Esophagus squamous epithelium (tissue), 5 donors: Measurements from ENCODE around the gene SLC1A2. TPM values are rescaled to one million over a fixed set of nuclear protein-coding genes. Genes with fewer than 3 reads are reported as not detected.

Experiments used
- DNase-seq: peaks from one replicate; lab custom pipeline; 2025; lab: John Stamatoyannopoulos, UW
- H3K27ac ChIP-seq, 4 donors: fragments of 200-600 bp; sonication (generic); one replicate each; pipeline ENCODE4 v1.5.1; 2016 to 2019; ENCODE audit warnings: mild to moderate bottlenecking in 1 of 4
- H3K27me3 ChIP-seq, 4 donors: fragments of 200-600 bp; sonication (generic); 1 replicate in 3 of 4; 2 replicates in 1 of 4; pipeline versions ENCODE4 v1.5.1 to v1.6.0; 2017 to 2021; ENCODE audit warnings: antibody characterized with exemption in 1 of 4
- H3K36me3 ChIP-seq, 3 donors: fragments of 200-600 bp; sonication (generic); one replicate each; pipeline ENCODE4 v1.5.1; 2016 to 2019
- H3K4me1 ChIP-seq, 3 donors: fragments of 200-600 bp; sonication (generic); one replicate each; pipeline ENCODE4 v1.5.1; 2017 to 2019
- H3K4me3 ChIP-seq, 4 donors: fragments of 200-600 bp; sonication (generic); 1 replicate in 3 of 4; 2 replicates in 1 of 4; pipeline ENCODE4 v1.5.1; 2016 to 2019; ENCODE audit warnings: mild to moderate bottlenecking in 2 of 4, moderate library complexity in 1 of 4
- H3K9me3 ChIP-seq, 3 donors: fragments of 200-600 bp; sonication (generic); one replicate each; pipeline ENCODE4 v1.5.1; 2016 to 2019
- CTCF ChIP-seq, 6 experiments: fragments of 450-650 bp in 4 of 6; fragments of 200-600 bp in 2 of 6; sonication (generic) in 2 of 6; IDR thresholded peaks; one replicate each; pipeline ENCODE4 v1.5.1; 2016 to 2019; ENCODE audit warnings: antibody characterized with exemption in 6 of 6, mild to moderate bottlenecking in 4 of 6, moderate library complexity in 4 of 6
- POLR2A ChIP-seq, 4 donors: fragments of 450-650 bp; IDR thresholded peaks; one replicate each; pipeline ENCODE4 v1.6.1; 2017; ENCODE audit warnings: antibody characterized with exemption in 4 of 4, mild to moderate bottlenecking in 4 of 4, moderate library complexity in 3 of 4
- WGBS, 2 donors: methylation state at CpG; one replicate each; pipeline ENCODE4 v1.1.5; 2018; 5-methylcytosine and 5-hydroxymethylcytosine counted together
- intact Hi-C: fragments of 100-400 bp; cut with DNase I; formaldehyde crosslinking; loops from one replicate; pipeline ENCODE4 v1.15.0; 2022
- total RNA-seq, 4 donors: library from RNA; depleted of rRNA; stranded (reverse); fragments of >200 nt; gene quantifications; one replicate each; pipeline ENCODE4 v1.1.0, GENCODE V29; 2016
- donor health status: DM: yes; HTN: yes; CAD: no.

The SLC1A2 gene
- total RNA-seq, 4 donors from 2014 or later, result 0.04 to 0.61 (median 0.19) TPM; not detected in 1

GRCh38 chr11:35281169-35281688 is 138.1 kb downstream of the SLC1A2 start:
- intact Hi-C loops, result no loop called here
- Histone ChIP-seq H3K9me3 (no peaks in the 10 kb centered on the region), H3K4me1 (peaks cover 6 to 29% (median 14%) of the 10 kb centered on the region in 3 donors), H3K36me3 (no peaks in the 10 kb centered on the region), H3K27ac (peak overlapping the region; percentile 21 to 87 (median 74)), H3K4me3 (no peak overlapping the region), H3K27me3 (no peaks in the 10 kb centered on the region)
- WGBS, 2 donors, result 72 to 83% methylated on average over 5 of the region's 5 CpGs
- no peak for TF ChIP-seq POLR2A (IDR thresholded peaks at IDR 0.05)
- no peak for TF ChIP-seq CTCF (IDR thresholded peaks at IDR 0.05)
- DNase-seq, result no peak

GRCh38 chr11:35280727-35281126 is 138.6 kb downstream of the SLC1A2 start:
- no peak for DNase-seq

GRCh38 chr11:35277827-35278226 is 141.5 kb downstream of the SLC1A2 start:
- WGBS, 2 donors, result 70 to 89% methylated on average over 2 of the region's 2 CpGs
- Histone ChIP-seq H3K9me3 (no peaks in the 10 kb centered on the region), H3K4me3 (no peak overlapping the region), H3K36me3 (no peaks in the 10 kb centered on the region), H3K4me1 (peaks cover 19 to 49% (median 28%) of the 10 kb centered on the region in 3 donors), H3K27me3 (no peaks in the 10 kb centered on the region), H3K27ac (no peak overlapping the region)
- DNase-seq, result no peak
- intact Hi-C loops, result no loop called here
- no peak for TF ChIP-seq CTCF (IDR thresholded peaks at IDR 0.05)
- no peak for TF ChIP-seq POLR2A (IDR thresholded peaks at IDR 0.05)

More at GRCh38 chr11:35280727-35281126, 138.6 kb downstream of the SLC1A2 start:
- Histone ChIP-seq H3K27ac (peak overlapping the region; percentile 21 to 87 (median 74)), H3K9me3 (no peaks in the 10 kb centered on the region), H3K4me3 (no peak overlapping the region), H3K36me3 (no peaks in the 10 kb centered on the region), H3K4me1 (peaks cover 10 to 34% (median 18%) of the 10 kb centered on the region in 3 donors), H3K27me3 (no peaks in the 10 kb centered on the region)
- TF ChIP-seq CTCF (IDR thresholded peaks at IDR 0.05), result no peak
- no peak for TF ChIP-seq POLR2A (IDR thresholded peaks at IDR 0.05)
- 71 to 80% methylated on average over 7 of the region's 7 CpGs for WGBS, 2 donors
- intact Hi-C loops, result no loop called here

- Histone ChIP-seq H3K4me3 (no peak overlapping the region), H3K27ac (peak overlapping the region in 3 of 4 donors; percentile 67 to 90 (median 88)), H3K4me1 (peaks cover 19 to 38% (median 20%) of the 10 kb centered on the region in 3 donors), H3K27me3 (no peaks in the 10 kb centered on the region), H3K9me3 (no peaks in the 10 kb centered on the region), H3K36me3 (no peaks in the 10 kb centered on the region)
- DNase-seq, result peak; percentile 2
- intact Hi-C loops, result no loop called here
- no peak for TF ChIP-seq CTCF (IDR thresholded peaks at IDR 0.05)
- TF ChIP-seq POLR2A (IDR thresholded peaks at IDR 0.05), result no peak
- WGBS, 2 donors, result 46 to 49% methylated on average over 2 of the region's 2 CpGs
Measured at GRCh38 chr11:35276396-35277145, 142.8 kb downstream of the SLC1A2 start.

- intact Hi-C loops, result no loop called here
- no peak overlapping the region for H3K4me3 ChIP-seq
- H3K9me3 ChIP-seq, result no peaks in the 10 kb centered on the region
- TF ChIP-seq POLR2A (IDR thresholded peaks at IDR 0.05) (no peak), CTCF (IDR thresholded peaks at IDR 0.05) (no peak)
- no peaks in the 10 kb centered on the region for H3K36me3 ChIP-seq
- DNase-seq, result no peak
- H3K27me3 ChIP-seq, result no peaks in the 10 kb centered on the region
- peaks cover 19 to 35% (median 20%) of the 10 kb centered on the region in 3 donors for H3K4me1 ChIP-seq
- peak overlapping the region; percentile 67 to 90 (median 80) for H3K27ac ChIP-seq
- WGBS, 2 donors, result 9 to 30% methylated on average over 1 of the region's 1 CpG
Measured at GRCh38 chr11:35275786-35276170, 143.6 kb downstream of the SLC1A2 start.
